PC-9 (cell line): Measurements from ENCODE around the gene ME1. TPM values are rescaled to one million over a fixed set of nuclear protein-coding genes. Genes with fewer than 3 reads are reported as not detected.

ENCODE experiments used
- BruUV-seq: library from RNA; stranded (reverse); fragments of 400-500 nt; replicated peaks from 2 replicates; lab custom pipeline; 2021; lab: Mats Ljungman, UMichigan
- CTCF ChIA-PET: fragments of 300-600 bp; sonication (Branson Sonifier 250); formaldehyde crosslinking; loops from one replicate; lab custom pipeline; 2022; ENCODE audit warnings: antibody characterized with exemption; lab: Charles Lee
- POLR2A ChIA-PET: fragments of 300-600 bp; sonication (Branson Sonifier 250); formaldehyde crosslinking; loops from one replicate; lab custom pipeline; 2022; ENCODE audit warnings: antibody characterized with exemption; ENCODE audit not compliant: unreplicated experiment; lab: Charles Lee
- DNase-seq, 2 experiments: peaks; one replicate each; pipeline versions ENCODE4 v3.0.0 to v3.0.0-alpha.2; 2015 to 2022; ENCODE audit warnings: mixed read lengths in 1 of 2
- H2AFZ ChIP-seq: fragments of 200-600 bp; sonication (generic); 2 replicates; pipeline ENCODE4 v1.8.1; 2017; ENCODE audit warnings: antibody characterized with exemption
- H3F3A ChIP-seq: fragments of 200-600 bp; sonication (generic); 2 replicates; pipeline ENCODE4 v1.8.1; 2017; ENCODE audit warnings: antibody characterized with exemption, mild to moderate bottlenecking, low read depth; ENCODE audit not compliant: insufficient read depth
- H3K27ac ChIP-seq: fragments of 200-600 bp; sonication (generic); 2 replicates; pipeline ENCODE4 v1.6.1; 2016; ENCODE audit warnings: mixed run types
- H3K27me3 ChIP-seq: fragments of 200-600 bp; sonication (generic); 2 replicates; pipeline ENCODE4 v1.6.1; 2016; ENCODE audit warnings: low read depth, mixed run types; ENCODE audit not compliant: insufficient read depth
- H3K36me3 ChIP-seq: fragments of 200-600 bp; sonication (generic); 2 replicates; pipeline ENCODE4 v1.6.1; 2016; ENCODE audit warnings: low read depth, mixed run types
- H3K4me1 ChIP-seq: fragments of 200-600 bp; sonication (generic); replicated peaks from 2 replicates; pipeline ENCODE4 v1.6.1; 2016; ENCODE audit warnings: mixed run types; ENCODE audit not compliant: insufficient read depth
- H3K4me2 ChIP-seq: fragments of 200-600 bp; sonication (generic); 2 replicates; pipeline ENCODE4 v1.6.1; 2017; ENCODE audit warnings: mixed run types
- H3K4me3 ChIP-seq: fragments of 200-600 bp; sonication (generic); 2 replicates; pipeline ENCODE4 v1.6.1; 2016; ENCODE audit warnings: mixed run types
- H3K79me2 ChIP-seq: fragments of 200-600 bp; sonication (generic); 2 replicates; pipeline ENCODE4 v1.6.1; 2017; ENCODE audit warnings: low read depth, mixed run types
- H3K9me2 ChIP-seq: fragments of 200-600 bp; sonication (generic); 2 replicates; pipeline ENCODE4 v1.8.1; 2017; ENCODE audit warnings: mild to moderate bottlenecking; ENCODE audit not compliant: insufficient read depth
- H3K9me3 ChIP-seq: fragments of 200-600 bp; sonication (generic); 2 replicates; pipeline ENCODE4 v1.8.1; 2016; ENCODE audit warnings: low read depth; ENCODE audit not compliant: insufficient read depth
- H4K20me1 ChIP-seq: fragments of 200-600 bp; sonication (generic); 2 replicates; pipeline ENCODE4 v1.8.1; 2017; ENCODE audit not compliant: insufficient read depth
- CTCF ChIP-seq: fragments of 200-600 bp; sonication (generic); conservative IDR thresholded peaks from 2 replicates; pipeline ENCODE4 v1.6.1; 2017; ENCODE audit warnings: mixed run types, antibody characterized with exemption, mild to moderate bottlenecking, moderate library complexity
- EZH2 ChIP-seq: fragments of 200-600 bp; sonication (generic); IDR thresholded peaks from 2 replicates; pipeline ENCODE4 v1.8.0; 2017; ENCODE audit warnings: antibody characterized with exemption, low read depth
- intact Hi-C: fragments of 100-400 bp; cut with micrococcal nuclease; formaldehyde crosslinking; loops from one replicate; pipeline ENCODE4 v1.10.0; 2022; ENCODE audit not compliant: unreplicated experiment
- total RNA-seq: library from RNA; stranded (reverse); gene quantifications from 2 replicates; pipeline ENCODE4 v1.2.3, GENCODE V29; 2021

ME1 gene
- total RNA-seq, 1 experiment from 2014 or later: 111 TPM

GRCh38 chr6:83354747-83355146 lies 76.1 kb downstream of the ME1 start:
- no peaks in the 10 kb centered on the region for H3K9me2 ChIP-seq
- H3F3A ChIP-seq: peaks cover 4% of the 10 kb centered on the region
- no peak overlapping the region for H3K4me3 ChIP-seq
- H2AFZ ChIP-seq: no peak overlapping the region
- no peak overlapping the region for H3K4me2 ChIP-seq
- BruUV-seq: no TSS peak
- no peaks in the 10 kb centered on the region for H4K20me1 ChIP-seq
- H3K27me3 ChIP-seq: no peaks in the 10 kb centered on the region
- H3K4me1 ChIP-seq: no peaks in the 10 kb centered on the region
- no peak overlapping the region for H3K27ac ChIP-seq
- no peaks in the 10 kb centered on the region for H3K79me2 ChIP-seq
- H3K36me3 ChIP-seq: no peaks in the 10 kb centered on the region
- H3K9me3 ChIP-seq: no peaks in the 10 kb centered on the region
- ChIA-PET CTCF (no interaction called here), POLR2A (no interaction called here)
- no peak for TF ChIP-seq CTCF
- TF ChIP-seq EZH2: no peak
- no peak for DNase-seq
- intact Hi-C loops: loop anchor here (10.0 kb wide), 1 partner anchor 50 kb away; no protein-coding TSS in a partner anchor

DNA sequence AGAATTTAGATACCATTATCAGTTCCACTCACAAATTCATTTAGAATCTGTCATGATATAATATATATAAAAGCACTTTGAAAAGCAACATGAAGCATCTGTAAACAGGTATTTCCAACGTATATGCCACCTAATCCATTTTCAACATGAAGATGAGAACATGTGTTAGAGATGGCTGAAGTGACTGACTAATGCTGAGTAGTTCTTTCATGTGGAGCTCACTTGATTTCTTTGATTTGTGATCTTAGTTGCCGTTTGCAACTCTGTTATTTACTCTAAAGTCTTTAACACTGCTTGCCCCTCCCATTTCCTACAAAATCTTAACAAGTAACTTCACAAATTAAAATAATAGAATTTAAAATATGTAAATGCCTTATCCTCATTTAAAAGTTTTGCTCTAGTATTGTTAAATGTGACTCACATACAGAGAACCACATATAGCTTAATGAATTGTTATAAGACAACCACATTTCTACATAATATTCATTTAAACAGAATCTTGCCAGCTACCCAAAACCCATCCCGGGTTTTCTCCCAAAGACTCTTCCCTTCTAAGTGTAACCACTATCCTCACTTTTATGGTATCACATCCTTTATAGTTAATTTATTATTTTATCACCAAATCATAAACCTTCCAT lies 78.3 kb downstream of the ME1 start:
- intact Hi-C loops: loop anchor here (10.0 kb wide), 1 partner anchor 48 kb away; no protein-coding TSS in a partner anchor
- Histone ChIP-seq H3K36me3 (no peaks in the 10 kb centered on the region), H3K9me2 (no peaks in the 10 kb centered on the region), H3K27me3 (no peaks in the 10 kb centered on the region), H3K27ac (no peak overlapping the region), H2AFZ (no peak overlapping the region), H3F3A (peaks cover 4% of the 10 kb centered on the region), H3K4me3 (no peak overlapping the region), H3K4me2 (no peak overlapping the region), H4K20me1 (no peaks in the 10 kb centered on the region), H3K9me3 (no peaks in the 10 kb centered on the region), H3K79me2 (no peaks in the 10 kb centered on the region), H3K4me1 (no peaks in the 10 kb centered on the region)
- DNase-seq: no peak
- POLR2A ChIA-PET: interaction anchor here (1.0 kb wide), 1 partner anchor 157 kb away, joined by 3 read pairs; no protein-coding TSS in a partner anchor
- CTCF ChIA-PET: no interaction called here
- BruUV-seq: no TSS peak
- TF ChIP-seq EZH2 (no peak), CTCF (no peak)

GRCh38 chr6:83343121-83343520 lies 87.7 kb downstream of the ME1 start:
- Histone ChIP-seq H4K20me1 (no peaks in the 10 kb centered on the region), H3F3A (no peaks in the 10 kb centered on the region; the same call in 1 of the 2 replicates), H3K79me2 (no peaks in the 10 kb centered on the region), H3K27ac (no peak overlapping the region), H3K9me2 (no peaks in the 10 kb centered on the region), H3K4me3 (no peak overlapping the region), H3K4me2 (no peak overlapping the region), H3K9me3 (no peaks in the 10 kb centered on the region), H3K4me1 (no peaks in the 10 kb centered on the region), H2AFZ (no peak overlapping the region), H3K36me3 (no peaks in the 10 kb centered on the region), H3K27me3 (no peaks in the 10 kb centered on the region)
- TF ChIP-seq CTCF: no peak
- no peak for TF ChIP-seq EZH2
- POLR2A ChIA-PET: no interaction called here
- intact Hi-C loops: no loop called here
- BruUV-seq: no TSS peak
- no peak for DNase-seq
- CTCF ChIA-PET: no interaction called here
